Mammary epithelial cell (primary cell): ENCODE data around the gene SMTN.
"Not testable (repeated sequence)": the region's sequence is repeated elsewhere in the genome, so short reads cannot be mapped to it uniquely, and the experiment has no call there.

Experiments used
- EZH2 ChIP-seq: IDR thresholded peaks from 2 replicates; pipeline ENCODE4 v1.6.1; 2012; ENCODE audit warnings: low read length, inconsistent platforms, borderline replicate concordance
- TF ChIP-seq, protein P1 (sequence below), 2 donors: IDR thresholded peaks in 1 of 2; conservative IDR thresholded peaks in 1 of 2; 2 replicates each; pipeline ENCODE4 v1.5.1; 2011 to 2012; ENCODE audit warnings: inconsistent platforms in 2 of 2, low read length in 2 of 2, mild to moderate bottlenecking in 2 of 2, control low read depth in 1 of 2, low read depth in 1 of 2; ENCODE audit not compliant: insufficient read depth in 1 of 2; ENCODE audit errors: extremely low read depth in 1 of 2

DNA sequence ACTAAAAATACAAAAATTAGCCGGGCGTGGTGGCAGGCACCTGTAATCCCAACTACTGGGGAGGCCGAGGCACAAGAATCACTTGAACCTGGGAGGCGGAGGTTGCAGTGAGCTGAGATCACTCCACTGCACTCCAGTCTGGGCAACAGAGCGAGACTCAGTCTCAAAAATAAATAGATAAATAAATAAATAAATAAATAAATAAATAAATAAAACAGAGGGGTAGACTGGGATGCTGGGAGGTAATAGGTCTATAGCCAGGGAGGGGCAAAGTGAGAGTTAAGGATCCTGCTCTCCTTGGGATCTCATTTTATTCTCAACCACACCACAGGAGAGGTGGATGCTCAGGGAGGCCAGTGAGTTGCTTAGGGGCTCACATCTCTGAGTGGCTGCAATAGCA lies 16.4 kb downstream of the SMTN start:
- TF ChIP-seq, protein P1, sequence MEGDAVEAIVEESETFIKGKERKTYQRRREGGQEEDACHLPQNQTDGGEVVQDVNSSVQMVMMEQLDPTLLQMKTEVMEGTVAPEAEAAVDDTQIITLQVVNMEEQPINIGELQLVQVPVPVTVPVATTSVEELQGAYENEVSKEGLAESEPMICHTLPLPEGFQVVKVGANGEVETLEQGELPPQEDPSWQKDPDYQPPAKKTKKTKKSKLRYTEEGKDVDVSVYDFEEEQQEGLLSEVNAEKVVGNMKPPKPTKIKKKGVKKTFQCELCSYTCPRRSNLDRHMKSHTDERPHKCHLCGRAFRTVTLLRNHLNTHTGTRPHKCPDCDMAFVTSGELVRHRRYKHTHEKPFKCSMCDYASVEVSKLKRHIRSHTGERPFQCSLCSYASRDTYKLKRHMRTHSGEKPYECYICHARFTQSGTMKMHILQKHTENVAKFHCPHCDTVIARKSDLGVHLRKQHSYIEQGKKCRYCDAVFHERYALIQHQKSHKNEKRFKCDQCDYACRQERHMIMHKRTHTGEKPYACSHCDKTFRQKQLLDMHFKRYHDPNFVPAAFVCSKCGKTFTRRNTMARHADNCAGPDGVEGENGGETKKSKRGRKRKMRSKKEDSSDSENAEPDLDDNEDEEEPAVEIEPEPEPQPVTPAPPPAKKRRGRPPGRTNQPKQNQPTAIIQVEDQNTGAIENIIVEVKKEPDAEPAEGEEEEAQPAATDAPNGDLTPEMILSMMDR (conservative IDR thresholded peaks at IDR 0.05 in 1 of 2, IDR thresholded peaks at IDR 0.05 in 1 of 2; ENCODE audit: extremely low read depth in 1 of 2, insufficient read depth in 1 of 2, low read depth in 1 of 2, low read length in 2 of 2): not testable (repeated sequence)
- TF ChIP-seq EZH2: not testable (repeated sequence)
